ENCODE measurements around the gene GPS1.

The GPS1 gene

DNA sequence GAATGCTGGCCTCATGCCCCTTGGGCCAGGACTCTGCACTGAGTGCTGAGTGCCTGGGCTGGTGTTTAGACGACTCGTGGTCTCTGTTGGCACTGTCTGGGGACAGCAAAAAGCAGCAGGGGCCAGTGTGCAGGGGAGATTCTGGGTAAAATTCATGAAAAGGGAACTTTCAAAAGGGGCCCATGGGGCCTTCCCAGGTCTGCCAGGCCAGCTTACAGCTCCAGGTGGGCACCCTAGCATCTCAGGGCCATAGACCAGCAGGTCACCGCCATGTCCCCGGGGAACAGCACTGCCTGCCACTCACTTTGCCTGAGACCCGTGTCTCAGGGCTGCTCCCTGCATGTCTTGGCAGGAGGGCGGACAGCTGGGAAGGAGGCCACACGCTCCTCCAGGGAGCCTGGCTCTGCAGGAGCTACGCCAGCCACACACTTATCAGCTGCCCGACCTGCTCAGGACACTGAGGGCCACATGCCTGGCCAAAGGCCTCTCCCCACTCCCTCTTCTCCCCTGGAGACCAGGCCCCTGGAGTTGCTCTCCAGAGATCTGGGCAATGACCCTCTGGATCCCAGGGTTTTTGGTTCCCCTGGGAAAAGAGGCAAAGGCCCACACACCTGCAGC is 55.1 kb downstream of the GPS1 start:
- DNase-seq = no peak

Data from activated CD4-positive, alpha-beta T cell treated with anti-CD3 and anti-CD28 coated beads, Interleukin-2, amount 50 U/mL, for 1 hour (primary cell).